ENCODE measurements around the gene TPK1.

DNA sequence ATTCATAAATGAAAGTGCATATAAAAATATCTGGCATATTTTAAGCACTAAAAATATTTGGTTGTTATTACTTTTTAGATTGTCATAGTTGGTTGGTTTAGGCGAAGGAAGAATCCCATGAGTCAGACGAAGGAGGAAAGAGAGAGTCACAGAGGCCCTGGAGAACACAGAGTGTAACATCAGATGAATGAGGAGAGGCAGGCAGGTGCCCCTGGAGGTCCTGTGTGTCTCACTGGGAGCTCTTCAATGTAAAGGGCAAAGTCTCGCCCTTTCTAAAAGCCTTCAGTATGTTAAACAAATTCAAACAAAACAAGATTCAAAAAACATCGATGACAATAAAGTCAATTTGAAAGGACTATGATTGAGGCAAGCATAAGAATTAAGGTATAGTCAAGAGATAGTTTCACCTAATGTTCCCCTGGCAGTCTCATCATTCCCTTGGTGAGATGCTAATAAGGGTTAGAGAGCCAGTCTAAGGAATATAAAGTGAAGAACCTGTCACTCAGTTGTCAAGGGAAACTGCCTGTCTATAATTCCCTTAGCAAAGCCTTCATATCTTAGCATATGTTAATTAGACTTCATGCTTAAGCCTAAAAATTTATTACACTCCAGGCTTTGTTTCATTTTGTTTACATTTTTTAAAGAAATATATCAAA, 194.3 kb downstream of the TPK1 start:
- TF ChIP-seq CTCF (conservative IDR thresholded peaks at IDR 0.05 in 1 of 2, IDR thresholded peaks at IDR 0.05 in 1 of 2; ENCODE audit: low read depth in 1 of 2, low read length in 2 of 2) (no peak), EZH2 (IDR thresholded peaks at IDR 0.05; ENCODE audit: low read length, missing control alignments) (no peak)
